CD1c-positive myeloid dendritic cell (primary cell): ENCODE results near the gene CALHM2.
"Not testable (repeated sequence)": the region's sequence is repeated elsewhere in the genome, so short reads cannot be mapped to it uniquely, and the experiment has no call there.

Source experiments
- DNase-seq: peaks from one replicate; pipeline ENCODE4 v3.0.0-alpha.2; 2016; ENCODE audit errors: extremely low spot score

CALHM2 gene

GRCh38 chr10:103451831-103452505 lies at the start of gene CALHM2:
Gene CALHM2, minus strand, starts transcription at chr10:103452370. Its CDS starts 2,429 bp downstream, at chr10:103449941.
- peak; percentile 66 for DNase-seq

GRCh38 chr10:103501186-103501585 lies 49.0 kb upstream of the CALHM2 start:
- no peak for DNase-seq

- no peak for DNase-seq
These were observed 48.3 kb upstream of the CALHM2 start for GRCh38 chr10:103500481-103500880.

GRCh38 chr10:103499881-103500280 lies 47.7 kb upstream of the CALHM2 start:
- no peak for DNase-seq

GRCh38 chr10:103498936-103499638 lies 46.9 kb upstream of the CALHM2 start:
- DNase-seq = no peak

- no peak for DNase-seq
These were observed 45.2 kb upstream of the CALHM2 start for GRCh38 chr10:103497161-103497915.

- no peak for DNase-seq
These were observed 43.2 kb upstream of the CALHM2 start for GRCh38 chr10:103495321-103495720.

GRCh38 chr10:103493916-103494877 lies 42.0 kb upstream of the CALHM2 start:
- peak; percentile 40 for DNase-seq

- DNase-seq = peak; percentile 33
These were observed 41.3 kb upstream of the CALHM2 start, which contains the start of gene NEURL1 for GRCh38 chr10:103493362-103493915. Gene NEURL1, plus strand, starts transcription at chr10:103493705. Its CDS starts 683 bp downstream, at chr10:103494388.

- no peak for DNase-seq
These were observed 40.6 kb upstream of the CALHM2 start for GRCh38 chr10:103492655-103493261.

GRCh38 chr10:103491729-103492364 lies 39.7 kb upstream of the CALHM2 start:
- no peak for DNase-seq

- no peak for DNase-seq
These were observed 38.8 kb upstream of the CALHM2 start for GRCh38 chr10:103490986-103491314.

- no peak for DNase-seq
These were observed 35.2 kb upstream of the CALHM2 start for GRCh38 chr10:103487410-103487708.

- not testable (repeated sequence) for DNase-seq
These were observed 34.7 kb upstream of the CALHM2 start for GRCh38 chr10:103486635-103487409.

GRCh38 chr10:103481974-103482531 lies 29.9 kb upstream of the CALHM2 start:
- peak; percentile 82 for DNase-seq

GRCh38 chr10:103480521-103480920 lies 28.4 kb upstream of the CALHM2 start:
- no peak for DNase-seq

GRCh38 chr10:103479135-103479534 lies 27.0 kb upstream of the CALHM2 start, which contains the start of gene CALHM3:
Gene CALHM3, minus strand, starts transcription at chr10:103479240. Its CDS starts 208 bp downstream, at chr10:103479032.
- DNase-seq = no peak

GRCh38 chr10:103478671-103479070 lies 26.5 kb upstream of the CALHM2 start:
- DNase-seq = no peak
